ENCODE measurements around the gene ZNF385B. TPM values are rescaled to one million over a fixed set of nuclear protein-coding genes. Genes with fewer than 3 reads are reported as not detected.

The ZNF385B gene
- total RNA-seq (10.9 TPM), polyA plus RNA-seq (ENCODE audit: insufficient read depth, low read depth, low replicate concordance) (5.9 TPM)
- long read RNA-seq, donor 1, partial matches to known transcripts = 6 of 7 reads
- long read RNA-seq, donor 1, other reads (novel, unspliced or antisense) = 0 of 7 reads
- long read RNA-seq, donor 2, partial matches to known transcripts = 0 of 1 reads
- long read RNA-seq, donor 2, other reads (novel, unspliced or antisense) = 0 of 1 reads
- long read RNA-seq, donor 3 = 0 reads
- long read RNA-seq, donor 4 = 0 reads
- long read RNA-seq, donor 5 = 0 reads
- long read RNA-seq, donor 6 = 0 reads
- long read RNA-seq, donor 7, partial matches to known transcripts = 2 of 5 reads
- long read RNA-seq, donor 7, other reads (novel, unspliced or antisense) = 3 of 5 reads
- long read RNA-seq, donor 8, partial matches to known transcripts = 9 of 9 reads
- long read RNA-seq, donor 8, other reads (novel, unspliced or antisense) = 0 of 9 reads
- long read RNA-seq, donor 9, partial matches to known transcripts = 0 of 1 reads
- long read RNA-seq, donor 9, other reads (novel, unspliced or antisense) = 0 of 1 reads
- long read RNA-seq, donor 10, partial matches to known transcripts = 6 of 6 reads
- long read RNA-seq, donor 10, other reads (novel, unspliced or antisense) = 0 of 6 reads

DNA sequence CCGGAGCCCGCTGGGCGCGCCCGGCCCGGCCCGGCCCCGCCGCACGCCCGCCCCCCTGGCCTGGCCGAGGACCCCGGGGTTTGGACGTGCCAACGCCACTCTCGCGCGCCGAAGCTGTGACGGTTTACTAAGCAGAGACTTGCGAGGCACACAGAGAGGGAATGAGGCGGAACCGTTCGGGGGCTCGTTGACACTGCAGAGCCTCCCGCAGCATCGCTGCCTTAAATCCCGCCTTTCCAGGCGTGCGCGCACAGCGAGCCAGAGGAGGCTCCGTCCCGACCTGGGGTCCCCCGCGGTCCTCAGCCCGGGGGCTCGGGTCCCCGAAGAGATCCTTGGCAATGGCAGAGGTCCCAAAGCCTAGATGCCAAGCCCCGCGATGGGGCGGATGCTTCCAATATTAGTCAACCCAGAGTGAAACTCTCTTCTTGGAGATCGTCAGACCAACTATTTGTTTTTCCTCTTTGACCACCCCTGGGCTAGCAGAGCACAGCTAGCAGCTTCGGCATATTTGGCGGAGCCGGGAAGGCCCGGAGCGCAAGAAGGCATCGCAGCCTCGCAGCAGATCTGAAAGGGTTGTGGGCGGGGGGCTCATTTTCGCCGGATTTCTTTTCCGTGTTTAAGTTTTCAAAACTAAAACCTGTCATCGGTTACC lies at the start of gene ZNF385B:
TSS of gene ZNF385B (minus strand) at position 197 of the 652 bp plus-strand sequence.
- intact Hi-C loops (cut with DNase I) = no loop called here
- peaks cover 16% of the 10 kb centered on the region for H3K27me3 ChIP-seq (ENCODE audit: control insufficient read depth, insufficient read depth, low read length)
- no peaks in the 10 kb centered on the region for H3K36me3 ChIP-seq (ENCODE audit: control insufficient read depth in 2 of 3, insufficient read depth in 3 of 3, low read length in 3 of 3)
- peaks cover 0 to 7% (median 0%) of the 10 kb centered on the region in 3 donors for H3K4me1 ChIP-seq (ENCODE audit: control insufficient read depth in 2 of 3, insufficient read depth in 2 of 3, low read depth in 1 of 3, low read length in 3 of 3)
- peak; percentile 49 to 66 (median 60) for DNase-seq
- no peaks in the 10 kb centered on the region for H3K9me3 ChIP-seq (ENCODE audit: control insufficient read depth in 2 of 3, insufficient read depth in 1 of 3, low read length in 3 of 3)
- peak within 1 kb of the TSS; percentile 23 to 71 (median 60) for H3K4me3 ChIP-seq (ENCODE audit: low read length in 3 of 3)
- H3K27ac ChIP-seq (ENCODE audit: low read depth in 2 of 2, low read length in 2 of 2) = no peak within 1 kb of the TSS
- TF ChIP-seq, protein P1, sequence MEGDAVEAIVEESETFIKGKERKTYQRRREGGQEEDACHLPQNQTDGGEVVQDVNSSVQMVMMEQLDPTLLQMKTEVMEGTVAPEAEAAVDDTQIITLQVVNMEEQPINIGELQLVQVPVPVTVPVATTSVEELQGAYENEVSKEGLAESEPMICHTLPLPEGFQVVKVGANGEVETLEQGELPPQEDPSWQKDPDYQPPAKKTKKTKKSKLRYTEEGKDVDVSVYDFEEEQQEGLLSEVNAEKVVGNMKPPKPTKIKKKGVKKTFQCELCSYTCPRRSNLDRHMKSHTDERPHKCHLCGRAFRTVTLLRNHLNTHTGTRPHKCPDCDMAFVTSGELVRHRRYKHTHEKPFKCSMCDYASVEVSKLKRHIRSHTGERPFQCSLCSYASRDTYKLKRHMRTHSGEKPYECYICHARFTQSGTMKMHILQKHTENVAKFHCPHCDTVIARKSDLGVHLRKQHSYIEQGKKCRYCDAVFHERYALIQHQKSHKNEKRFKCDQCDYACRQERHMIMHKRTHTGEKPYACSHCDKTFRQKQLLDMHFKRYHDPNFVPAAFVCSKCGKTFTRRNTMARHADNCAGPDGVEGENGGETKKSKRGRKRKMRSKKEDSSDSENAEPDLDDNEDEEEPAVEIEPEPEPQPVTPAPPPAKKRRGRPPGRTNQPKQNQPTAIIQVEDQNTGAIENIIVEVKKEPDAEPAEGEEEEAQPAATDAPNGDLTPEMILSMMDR (IDR thresholded peaks at IDR 0.05; ENCODE audit: borderline replicate concordance, extremely low read depth, insufficient read depth) = no peak
- no peak for FAIRE-seq
- H3K9ac ChIP-seq (ENCODE audit: low read length in 3 of 3) = no peak within 1 kb of the TSS

GRCh38 chr2:179910735-179911113 lies 49.3 kb upstream of the ZNF385B start:
- TF ChIP-seq, protein P1 (IDR thresholded peaks at IDR 0.05; ENCODE audit: borderline replicate concordance, extremely low read depth, insufficient read depth) = no peak
- FAIRE-seq (no peak), DNase-seq (no peak)
- Histone ChIP-seq H3K36me3 (ENCODE audit: control insufficient read depth in 2 of 3, insufficient read depth in 3 of 3, low read length in 3 of 3) (no peaks in the 10 kb centered on the region), H3K27me3 (ENCODE audit: control insufficient read depth, insufficient read depth, low read length) (no peaks in the 10 kb centered on the region), H3K4me1 (ENCODE audit: control insufficient read depth in 2 of 3, insufficient read depth in 2 of 3, low read depth in 1 of 3, low read length in 3 of 3) (no peaks in the 10 kb centered on the region), H3K4me3 (ENCODE audit: low read length in 3 of 3) (no peak overlapping the region), H3K9ac (ENCODE audit: low read length in 3 of 3) (no peak overlapping the region), H3K9me3 (ENCODE audit: control insufficient read depth in 2 of 3, insufficient read depth in 1 of 3, low read length in 3 of 3) (no peaks in the 10 kb centered on the region), H3K27ac (ENCODE audit: low read depth in 2 of 2, low read length in 2 of 2) (no peak overlapping the region)
- intact Hi-C loops (cut with DNase I) = no loop called here

DNA sequence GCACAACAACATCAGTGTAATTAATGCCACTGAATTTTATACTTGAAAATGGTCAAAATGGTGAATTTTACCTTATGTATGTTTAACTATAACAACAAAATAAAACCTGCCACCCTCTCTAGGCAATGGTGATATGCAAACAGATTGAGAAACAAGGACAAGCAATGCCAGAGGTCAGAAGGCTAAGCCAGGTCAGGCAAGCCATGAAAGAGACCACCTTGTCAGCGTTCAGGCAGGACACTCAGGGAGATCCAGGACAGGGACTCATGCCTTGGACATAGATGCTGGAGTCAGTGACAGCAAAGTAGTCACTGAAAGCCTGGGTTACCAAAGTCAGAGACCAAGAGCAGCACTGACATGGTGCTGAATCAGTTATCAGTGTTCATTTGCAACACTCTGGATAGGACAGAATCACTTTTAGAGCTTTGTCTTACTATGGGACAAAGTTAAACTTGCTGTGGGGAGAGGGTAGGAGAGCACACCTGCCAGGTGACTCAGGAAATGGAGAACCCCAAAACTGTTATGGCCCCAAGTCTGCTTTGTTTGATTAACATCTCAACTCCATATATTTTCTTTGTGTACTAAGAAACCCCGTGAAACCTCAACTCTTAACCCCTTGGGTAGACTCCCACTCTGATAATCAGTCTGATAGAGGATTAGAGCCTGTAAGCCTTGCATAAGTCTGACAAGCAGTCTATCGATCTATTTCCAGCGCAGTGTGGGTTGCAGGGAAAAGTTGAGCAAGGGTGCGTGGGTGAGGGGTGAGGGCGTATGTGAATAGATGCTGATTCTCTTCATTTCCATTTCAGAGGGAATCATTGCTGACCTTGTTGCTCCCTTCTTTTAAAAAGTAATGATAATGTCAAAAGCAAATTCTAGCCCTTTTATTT lies 48.7 kb upstream of the ZNF385B start:
- TF ChIP-seq, protein P1 (IDR thresholded peaks at IDR 0.05; ENCODE audit: borderline replicate concordance, extremely low read depth, insufficient read depth) = no peak
- no peak for FAIRE-seq

More for the DNA sequence above, 48.7 kb upstream of the ZNF385B start:
- H3K9me3 ChIP-seq (ENCODE audit: control insufficient read depth in 2 of 3, insufficient read depth in 1 of 3, low read length in 3 of 3) = no peaks in the 10 kb centered on the region
- H3K27me3 ChIP-seq (ENCODE audit: control insufficient read depth, insufficient read depth, low read length) = no peaks in the 10 kb centered on the region
- no peak overlapping the region for H3K4me3 ChIP-seq (ENCODE audit: low read length in 3 of 3)
- intact Hi-C loops (cut with DNase I) = no loop called here
- DNase-seq = no peak
- H3K27ac ChIP-seq (ENCODE audit: low read depth in 2 of 2, low read length in 2 of 2) = no peak overlapping the region
- H3K9ac ChIP-seq (ENCODE audit: low read length in 3 of 3) = no peak overlapping the region
- H3K4me1 ChIP-seq (ENCODE audit: control insufficient read depth in 2 of 3, insufficient read depth in 2 of 3, low read depth in 1 of 3, low read length in 3 of 3) = no peaks in the 10 kb centered on the region
- no peaks in the 10 kb centered on the region for H3K36me3 ChIP-seq (ENCODE audit: control insufficient read depth in 2 of 3, insufficient read depth in 3 of 3, low read length in 3 of 3)
